Kidney (tissue), 14 donors: ENCODE measurements around the gene DCTD. TPM values are rescaled to one million over a fixed set of nuclear protein-coding genes. Genes with fewer than 3 reads are reported as not detected.

Experiments
- DNase-seq, 5 donors: peaks; one replicate each; pipeline ENCODE4 v3.0.0-alpha.2; 2013 to 2020
- FAIRE-seq: peaks from 2 replicates; lab custom pipeline; 2012; peaks lifted over from hg19 to GRCh38; lab: Jason Lieb, UNC
- H3K27ac ChIP-seq, 2 donors: one replicate each; pipeline ENCODE4 v1.7.0; 2013; ENCODE audit warnings: low read depth in 2 of 2, low read length in 2 of 2, inconsistent platforms in 1 of 2
- H3K27me3 ChIP-seq: one replicate; pipeline ENCODE4 v1.7.1; 2013; ENCODE audit warnings: low read length, inconsistent platforms; ENCODE audit not compliant: control insufficient read depth, insufficient read depth
- H3K36me3 ChIP-seq, 3 donors: one replicate each; pipeline versions ENCODE4 v1.7.0 to v1.7.1; 2013; ENCODE audit warnings: low read length in 3 of 3, control low read depth in 1 of 3, inconsistent platforms in 1 of 3; ENCODE audit not compliant: insufficient read depth in 3 of 3, control insufficient read depth in 2 of 3
- H3K4me1 ChIP-seq, 3 donors: one replicate each; pipeline versions ENCODE4 v1.7.0 to v1.7.1; 2013; ENCODE audit warnings: low read length in 3 of 3, inconsistent platforms in 1 of 3, low read depth in 1 of 3; ENCODE audit not compliant: control insufficient read depth in 2 of 3, insufficient read depth in 2 of 3
- H3K4me3 ChIP-seq, 3 donors: one replicate each; pipeline versions ENCODE4 v1.7.0 to v1.8.1; 2013; ENCODE audit warnings: low read length in 3 of 3, control low read depth in 1 of 3, inconsistent platforms in 1 of 3
- H3K9ac ChIP-seq, 3 donors: one replicate each; pipeline versions ENCODE4 v1.7.0 to v1.7.1; 2013; ENCODE audit warnings: low read length in 3 of 3, control low read depth in 1 of 3, inconsistent platforms in 1 of 3
- H3K9me3 ChIP-seq, 3 donors: one replicate each; pipeline versions ENCODE4 v1.7.0 to v1.7.1; 2013; ENCODE audit warnings: low read length in 3 of 3, control low read depth in 1 of 3, inconsistent platforms in 1 of 3; ENCODE audit not compliant: control insufficient read depth in 2 of 3, insufficient read depth in 1 of 3
- intact Hi-C: fragments of 100-400 bp; cut with DNase I; formaldehyde crosslinking; loops from one replicate; pipeline ENCODE4 v1.11.1; 2022
- polyA plus RNA-seq: library from polyadenylated mRNA; stranded (reverse); fragments of 350-450 nt; fragmentation: Illumina TruSeq; extraction: RNeasy Lipid Tissue Mini Kit (QIAGEN cat#74804); gene quantifications from one replicate; pipeline ENCODE4 v1.2.3, GENCODE V29; 2014; ENCODE audit warnings: low read depth, low replicate concordance; ENCODE audit not compliant: insufficient read depth
- total RNA-seq: library from RNA; stranded (reverse); fragmentation: NEBNext Ultra II Directional; extraction: Animal tissue kit (Norgen Biotek cat#: 25700); gene quantifications from one replicate; pipeline ENCODE4 v1.2.1, GENCODE V29; 2021
- TF ChIP-seq, protein P1 (sequence below): IDR thresholded peaks from 3 replicates; pipeline ENCODE4 v1.5.1; 2012; ENCODE audit warnings: mild to moderate bottlenecking, moderate library complexity, borderline replicate concordance; ENCODE audit not compliant: insufficient read depth; ENCODE audit errors: extremely low read depth
- donor health status: control.
- donor health status: control.
- donor health status: control.
- donor health status: control.
- donor health status: control.
- donor health status: DM: yes; HTN: yes; CAD: no.
- donor health status: Normal renal cell carcinoma (clear cell type).

DCTD gene
- total and polyA plus RNA-seq, 2 donors from 2014 or later, result 54.9 to 99.6 TPM

DNA sequence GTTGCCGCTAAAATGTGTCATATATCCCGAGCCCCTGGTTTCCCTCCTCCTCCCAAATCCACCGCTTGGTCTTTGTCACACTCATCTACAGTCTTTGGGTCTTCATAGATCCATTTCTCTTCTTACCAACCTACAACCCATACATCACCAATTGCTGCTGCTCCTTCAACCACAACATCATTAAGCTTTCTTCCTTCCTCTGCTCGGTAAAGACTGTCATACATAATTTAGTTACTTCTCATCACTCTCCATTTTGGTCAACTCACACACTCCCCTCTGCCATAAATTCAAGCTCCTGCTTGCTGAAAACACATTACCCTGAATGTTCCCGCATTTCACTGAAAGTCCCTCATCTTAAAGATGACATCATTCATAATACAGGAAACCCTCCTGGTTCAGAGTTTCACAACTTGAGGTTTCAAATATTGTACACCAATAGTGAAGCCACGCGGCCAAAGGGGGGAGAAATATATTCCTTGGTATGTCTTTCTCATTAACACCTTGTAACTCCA, 1.7 kb upstream of the DCTD start:
- Histone ChIP-seq H3K36me3 (peaks cover 0 to 8% (median 2%) of the 10 kb centered on the region in 3 donors), H3K4me1 (peaks cover 0 to 7% (median 0%) of the 10 kb centered on the region in 3 donors), H3K27me3 (no peaks in the 10 kb centered on the region), H3K9ac (no peak overlapping the region), H3K9me3 (no peaks in the 10 kb centered on the region), H3K27ac (no peak overlapping the region), H3K4me3 (no peak overlapping the region)
- FAIRE-seq (no peak), DNase-seq (no peak)
- intact Hi-C loops, result no loop called here
- TF ChIP-seq, protein P1, sequence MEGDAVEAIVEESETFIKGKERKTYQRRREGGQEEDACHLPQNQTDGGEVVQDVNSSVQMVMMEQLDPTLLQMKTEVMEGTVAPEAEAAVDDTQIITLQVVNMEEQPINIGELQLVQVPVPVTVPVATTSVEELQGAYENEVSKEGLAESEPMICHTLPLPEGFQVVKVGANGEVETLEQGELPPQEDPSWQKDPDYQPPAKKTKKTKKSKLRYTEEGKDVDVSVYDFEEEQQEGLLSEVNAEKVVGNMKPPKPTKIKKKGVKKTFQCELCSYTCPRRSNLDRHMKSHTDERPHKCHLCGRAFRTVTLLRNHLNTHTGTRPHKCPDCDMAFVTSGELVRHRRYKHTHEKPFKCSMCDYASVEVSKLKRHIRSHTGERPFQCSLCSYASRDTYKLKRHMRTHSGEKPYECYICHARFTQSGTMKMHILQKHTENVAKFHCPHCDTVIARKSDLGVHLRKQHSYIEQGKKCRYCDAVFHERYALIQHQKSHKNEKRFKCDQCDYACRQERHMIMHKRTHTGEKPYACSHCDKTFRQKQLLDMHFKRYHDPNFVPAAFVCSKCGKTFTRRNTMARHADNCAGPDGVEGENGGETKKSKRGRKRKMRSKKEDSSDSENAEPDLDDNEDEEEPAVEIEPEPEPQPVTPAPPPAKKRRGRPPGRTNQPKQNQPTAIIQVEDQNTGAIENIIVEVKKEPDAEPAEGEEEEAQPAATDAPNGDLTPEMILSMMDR, result no peak

DNA sequence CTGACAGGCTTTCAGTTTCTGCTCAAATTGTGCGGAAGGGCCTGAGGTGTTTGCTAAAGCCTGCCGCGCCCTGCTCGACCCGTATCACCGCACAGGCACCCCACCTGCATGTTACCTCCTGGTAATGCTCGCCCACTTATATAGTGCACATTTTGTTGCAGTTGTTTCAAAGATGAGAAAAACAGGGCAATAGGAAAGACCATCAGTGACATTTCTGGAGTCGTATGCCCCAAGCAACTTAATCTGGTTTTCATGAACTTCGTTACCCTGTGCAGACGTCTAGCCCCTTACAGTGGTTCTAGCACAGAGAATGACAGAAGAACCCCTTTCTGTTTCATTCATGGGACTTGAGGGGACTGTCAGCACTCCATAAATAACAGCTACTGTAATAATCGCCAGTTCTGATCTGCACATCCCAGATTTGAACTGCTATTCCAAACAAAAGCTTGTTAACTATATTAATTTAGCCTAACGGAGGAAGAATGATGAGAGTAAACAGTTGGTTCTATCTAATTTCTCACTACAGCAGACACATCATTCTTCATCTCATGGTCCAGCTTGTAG, 940 bp upstream of the DCTD start:
- intact Hi-C loops, result no loop called here
- FAIRE-seq (no peak), DNase-seq (no peak)
- TF ChIP-seq, protein P1, result no peak
- Histone ChIP-seq H3K9ac (peak overlapping the region in 2 of 3 donors; percentile 85 to 91), H3K9me3 (no peaks in the 10 kb centered on the region), H3K36me3 (peaks cover 0 to 8% (median 2%) of the 10 kb centered on the region in 3 donors), H3K4me3 (peak overlapping the region; percentile 51 to 81 (median 77)), H3K27ac (peak overlapping the region; percentile 91 to 94), H3K27me3 (no peaks in the 10 kb centered on the region), H3K4me1 (peaks cover 0 to 7% (median 0%) of the 10 kb centered on the region in 3 donors)

DNA sequence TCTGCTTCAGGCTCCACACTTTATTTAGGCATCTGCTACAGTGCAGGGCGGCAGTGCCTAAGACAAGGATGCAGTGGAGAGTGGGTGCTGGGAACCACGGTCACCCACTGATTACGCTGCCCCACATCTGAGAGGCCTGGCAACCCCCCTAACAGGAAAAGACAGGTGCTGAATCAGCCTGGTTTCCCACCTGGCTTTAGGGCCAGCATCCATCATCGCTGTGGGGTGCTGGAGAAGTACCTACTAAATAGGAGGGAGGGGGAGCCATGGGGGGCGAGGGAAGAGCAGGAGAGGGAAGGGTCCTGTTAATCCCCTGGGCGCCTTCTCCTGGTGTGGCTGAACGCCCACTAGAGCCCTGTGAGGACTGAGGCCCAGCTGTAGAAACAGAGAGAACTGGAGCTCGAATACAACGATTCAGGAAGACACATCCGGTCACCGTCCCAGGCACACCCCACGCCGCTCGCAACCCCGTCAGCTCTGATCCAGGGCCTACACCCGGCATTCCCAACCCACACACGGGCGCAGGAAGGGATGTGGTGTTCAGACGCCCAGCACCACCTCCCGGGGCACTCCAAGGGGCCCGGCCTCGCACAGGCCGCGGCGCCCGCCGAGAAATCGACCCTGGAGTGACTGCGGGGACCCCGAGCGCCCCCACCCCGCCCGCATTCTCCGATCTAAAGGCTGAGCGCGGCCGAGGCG, 554 bp downstream of the DCTD start:
- Histone ChIP-seq H3K27me3 (no peaks in the 10 kb centered on the region), H3K9ac (peak overlapping the region; percentile 5 to 76 (median 70)), H3K4me3 (peak overlapping the region; percentile 40 to 70 (median 66)), H3K9me3 (no peaks in the 10 kb centered on the region), H3K4me1 (peaks cover 0 to 7% (median 0%) of the 10 kb centered on the region in 3 donors), H3K27ac (peak overlapping the region; percentile 77 to 81), H3K36me3 (peaks cover 0 to 12% (median 4%) of the 10 kb centered on the region in 3 donors)
- TF ChIP-seq, protein P1, result no peak
- FAIRE-seq (no peak), DNase-seq (peak; percentile 68 to 90 (median 79))
- intact Hi-C loops, result no loop called here
